Measurements from ENCODE around the gene SLC35A5. TPM values are rescaled to one million over a fixed set of nuclear protein-coding genes. Genes with fewer than 3 reads are reported as not detected.

SLC35A5 gene
- total RNA-seq, 2 experiments from 2014 or later, result 16.4 to 18.1 TPM

Other genes with a start within 250 kb of the SLC35A5 start
- 1 to 10 TPM; 1.7 to 2.1 TPM for gene CD200, start 228.9 kb upstream of the SLC35A5 start, total RNA-seq
- 10 to 100 TPM; 27.8 to 29.8 TPM for gene BTLA, start 62.6 kb upstream of the SLC35A5 start, total RNA-seq
- gene ATG3, start 83 bp upstream of the SLC35A5 start, total RNA-seq, result 10 to 100 TPM; 63.5 to 65.7 TPM
- gene CCDC80, start 79.1 kb downstream of the SLC35A5 start, total RNA-seq, result not detected